GM19324 (cell line): ENCODE data around the gene SLC6A7.

ENCODE experiments used
- ATAC-seq: cut with Tn5 transposase; IDR thresholded peaks from one replicate; pipeline ENCODE4 v1.9.1; 2021; ENCODE audit warnings: mild to moderate bottlenecking, moderate library complexity; ENCODE audit not compliant: unreplicated experiment, low FRiP score

Gene SLC6A7

GRCh38 chr5:150254363-150254762, 64.5 kb downstream of the SLC6A7 start:
- no peak for ATAC-seq

- ATAC-seq = no peak
Measured at GRCh38 chr5:150254774-150255173, 64.9 kb downstream of the SLC6A7 start.

- no peak for ATAC-seq
Measured at GRCh38 chr5:150255659-150256409, 66.0 kb downstream of the SLC6A7 start.

- no peak for ATAC-seq
Measured at GRCh38 chr5:150256410-150257064, 66.7 kb downstream of the SLC6A7 start.

- no peak for ATAC-seq
Measured at GRCh38 chr5:150257424-150257823, 67.6 kb downstream of the SLC6A7 start.

- ATAC-seq = no peak
Measured at GRCh38 chr5:150258130-150258529, 68.3 kb downstream of the SLC6A7 start.
